HepG2 (cell line): Measurements from ENCODE around the gene ATP1A1. TPM values are rescaled to one million over a fixed set of nuclear protein-coding genes. Genes with fewer than 3 reads are reported as not detected.

Experiments used
- CHCHD3 ChIP-seq: sonication (generic); formaldehyde crosslinking; IDR thresholded peaks from 2 replicates; pipeline ENCODE4 v1.8.0; 2022; ENCODE audit warnings: mild to moderate bottlenecking, missing genetic modification reagents, moderate library complexity
- CREB1 ChIP-seq, 2 experiments: fragments of 450-650 bp in 1 of 2; IDR thresholded peaks; 2 replicates each; pipeline ENCODE4 v1.6.1; 2016 to 2017; ENCODE audit warnings: control low read depth in 1 of 2, mild to moderate bottlenecking in 1 of 2, missing compliant biosample characterization in 1 of 2, missing genetic modification characterization in 1 of 2
- ETV5 ChIP-seq: IDR thresholded peaks from 2 replicates; pipeline ENCODE4 v1.6.1; 2018; ENCODE audit warnings: missing biosample characterization, missing genetic modification reagents, inconsistent platforms, borderline replicate concordance
- FOSL2 ChIP-seq: sonication (generic); formaldehyde crosslinking; IDR thresholded peaks from 2 replicates; pipeline ENCODE4 v1.4.0; 2020; ENCODE audit warnings: missing genetic modification reagents
- JUNB ChIP-seq: sonication (generic); formaldehyde crosslinking; IDR thresholded peaks from 2 replicates; pipeline ENCODE4 v1.8.0; 2022; ENCODE audit warnings: missing genetic modification reagents, mild to moderate bottlenecking, borderline replicate concordance
- KAT7 ChIP-seq: IDR thresholded peaks from 2 replicates; pipeline ENCODE4 v1.6.1; 2018; ENCODE audit warnings: borderline replicate concordance, missing compliant biosample characterization
- SIX4 ChIP-seq: sonication (generic); formaldehyde crosslinking; IDR thresholded peaks from 2 replicates; pipeline ENCODE4 v1.4.0; 2020; ENCODE audit warnings: missing genetic modification reagents
- TEAD3 ChIP-seq: optimal IDR thresholded peaks from 2 replicates; pipeline ENCODE3; 2016; ENCODE audit warnings: borderline replicate concordance
- THAP11 ChIP-seq: IDR thresholded peaks from 2 replicates; pipeline ENCODE4 v1.6.1; 2016; ENCODE audit warnings: missing biosample characterization, missing genetic modification reagents
- ZBTB7B ChIP-seq: sonication (generic); formaldehyde crosslinking; IDR thresholded peaks from 2 replicates; pipeline ENCODE4 v1.4.0; 2020; ENCODE audit warnings: missing genetic modification reagents
- ZNF143 ChIP-seq: sonication (generic); formaldehyde crosslinking; IDR thresholded peaks from 2 replicates; pipeline ENCODE4 v1.4.0; 2020; ENCODE audit warnings: missing genetic modification reagents
- ZNF251 ChIP-seq: sonication (generic); formaldehyde crosslinking; IDR thresholded peaks from 2 replicates; pipeline ENCODE4 v1.9.0; 2021; ENCODE audit warnings: mild to moderate bottlenecking, missing genetic modification reagents
- ZNF543 ChIP-seq: sonication (generic); formaldehyde crosslinking; IDR thresholded peaks from 2 replicates; pipeline ENCODE4 v1.4.0; 2020; ENCODE audit warnings: mild to moderate bottlenecking, missing genetic modification reagents
- ZNF746 ChIP-seq: sonication (generic); formaldehyde crosslinking; IDR thresholded peaks from 2 replicates; pipeline ENCODE4 v1.8.0; 2022; ENCODE audit warnings: mild to moderate bottlenecking, missing genetic modification reagents
- ZSCAN21 ChIP-seq: sonication (generic); formaldehyde crosslinking; IDR thresholded peaks from 2 replicates; pipeline ENCODE4 v1.8.0; 2022; ENCODE audit warnings: mild to moderate bottlenecking, missing genetic modification reagents, moderate library complexity, borderline replicate concordance
- polyA plus RNA-seq, 8 experiments: library from polyadenylated mRNA; depleted of rRNA in 3 of 8; stranded (reverse) in 7 of 8; unstranded in 1 of 8; fragments of >200 nt; fragmentation: Illumina TruSeq in 4 of 8; extraction: Trizol in 4 of 8; gene quantifications; 2 replicates each; pipeline versions ENCODE4 v1.2.1 to v1.2.3, GENCODE V29; 2011 to 2016; ENCODE audit warnings: low read depth in 4 of 8, missing spikeins in 1 of 8, mixed read lengths in 1 of 8; ENCODE audit not compliant: insufficient read depth in 1 of 8
- total RNA-seq, 5 experiments: library from RNA; depleted of rRNA; stranded (reverse); fragments of >200 nt; fragmentation: Illumina TruSeq; extraction: Trizol; gene quantifications; 2 replicates each; pipeline ENCODE4 v1.2.3, GENCODE V29; 2016; ENCODE audit warnings: low read depth in 1 of 5
- TF ChIP-seq, protein P1 (sequence below): sonication (generic); formaldehyde crosslinking; IDR thresholded peaks from 2 replicates; pipeline ENCODE4 v1.4.0; 2020; ENCODE audit warnings: missing genetic modification reagents, mild to moderate bottlenecking, borderline replicate concordance
- TF ChIP-seq, protein P2 (sequence below): sonication (generic); formaldehyde crosslinking; IDR thresholded peaks from 2 replicates; pipeline ENCODE4 v1.5.1; 2020; ENCODE audit warnings: mild to moderate bottlenecking, missing genetic modification reagents, moderate library complexity
- TF ChIP-seq, protein P3 (sequence below): sonication (generic); formaldehyde crosslinking; IDR thresholded peaks from 2 replicates; pipeline ENCODE4 v1.4.0; 2020; ENCODE audit warnings: missing genetic modification reagents, borderline replicate concordance

Gene ATP1A1
- total and polyA plus RNA-seq, 2 of the 13 experiments (the other 11 are each of a cell fraction or from before 2014, with no cell fraction given), result 280 to 705 TPM

DNA sequence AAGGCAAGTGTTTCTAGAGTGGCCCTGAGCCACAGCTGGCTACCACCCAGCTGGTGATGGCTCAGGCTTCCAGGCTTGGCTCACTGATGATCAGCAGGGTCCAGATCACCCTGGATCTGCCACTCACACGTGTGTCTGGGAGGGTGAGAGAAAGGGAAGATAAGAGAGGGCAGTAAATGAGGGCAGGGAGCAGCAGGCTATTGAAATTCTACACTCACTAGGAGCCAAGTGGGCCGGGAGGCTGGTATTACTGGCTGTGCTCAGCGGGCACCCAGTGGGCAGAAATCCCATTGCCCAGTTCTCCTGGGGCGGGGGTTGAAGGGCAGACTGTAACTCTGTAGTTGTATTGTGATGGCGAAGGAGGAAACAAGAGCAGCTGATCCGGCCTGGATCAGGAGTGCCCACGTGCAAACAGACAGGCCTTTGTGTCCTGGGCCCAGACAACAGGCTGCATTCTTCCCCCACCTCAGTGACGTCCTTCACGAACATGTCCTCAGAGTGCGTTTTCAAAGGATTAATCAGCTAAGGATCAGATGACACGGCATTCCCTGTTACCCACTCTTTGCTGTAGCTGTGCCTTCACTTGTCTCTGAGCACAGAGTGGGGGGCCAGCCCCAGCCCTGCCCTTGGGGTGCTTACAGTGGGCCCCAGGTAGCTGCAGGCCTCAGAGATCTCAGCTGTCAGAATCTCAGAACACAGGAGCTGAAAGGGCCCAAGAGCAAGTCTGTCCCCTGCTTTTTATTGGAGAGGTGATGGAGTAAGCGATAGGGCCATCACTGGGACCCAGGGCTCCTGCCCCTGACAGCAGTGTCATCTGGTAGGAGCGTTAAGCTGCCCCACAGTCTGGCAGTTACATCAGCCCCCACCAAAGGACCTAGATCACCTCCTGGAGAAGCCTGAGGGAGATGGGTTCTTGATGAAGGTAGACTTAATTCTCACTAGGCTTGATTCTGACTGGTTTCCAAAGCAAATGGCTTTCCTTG lies 60.5 kb downstream of the ATP1A1 start (continued):
- TF ChIP-seq, protein P1, sequence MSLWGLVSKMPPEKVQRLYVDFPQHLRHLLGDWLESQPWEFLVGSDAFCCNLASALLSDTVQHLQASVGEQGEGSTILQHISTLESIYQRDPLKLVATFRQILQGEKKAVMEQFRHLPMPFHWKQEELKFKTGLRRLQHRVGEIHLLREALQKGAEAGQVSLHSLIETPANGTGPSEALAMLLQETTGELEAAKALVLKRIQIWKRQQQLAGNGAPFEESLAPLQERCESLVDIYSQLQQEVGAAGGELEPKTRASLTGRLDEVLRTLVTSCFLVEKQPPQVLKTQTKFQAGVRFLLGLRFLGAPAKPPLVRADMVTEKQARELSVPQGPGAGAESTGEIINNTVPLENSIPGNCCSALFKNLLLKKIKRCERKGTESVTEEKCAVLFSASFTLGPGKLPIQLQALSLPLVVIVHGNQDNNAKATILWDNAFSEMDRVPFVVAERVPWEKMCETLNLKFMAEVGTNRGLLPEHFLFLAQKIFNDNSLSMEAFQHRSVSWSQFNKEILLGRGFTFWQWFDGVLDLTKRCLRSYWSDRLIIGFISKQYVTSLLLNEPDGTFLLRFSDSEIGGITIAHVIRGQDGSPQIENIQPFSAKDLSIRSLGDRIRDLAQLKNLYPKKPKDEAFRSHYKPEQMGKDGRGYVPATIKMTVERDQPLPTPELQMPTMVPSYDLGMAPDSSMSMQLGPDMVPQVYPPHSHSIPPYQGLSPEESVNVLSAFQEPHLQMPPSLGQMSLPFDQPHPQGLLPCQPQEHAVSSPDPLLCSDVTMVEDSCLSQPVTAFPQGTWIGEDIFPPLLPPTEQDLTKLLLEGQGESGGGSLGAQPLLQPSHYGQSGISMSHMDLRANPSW (CRISPR knock-in tag), result no peak
- peak; percentile 32; the same call in 1 of the 2 replicates for TF ChIP-seq ZSCAN21
- no peak for TF ChIP-seq ZNF251 (CRISPR knock-in tag)
- no peak for TF ChIP-seq ZNF543 (CRISPR knock-in tag)
- 0 out of 2 replicates have a peak, but pooled peaks have one; percentile 39 for TF ChIP-seq THAP11 (CRISPR knock-in tag)
- peak; percentile 69 for TF ChIP-seq CREB1 (IDR thresholded peaks at IDR 0.05)
- TF ChIP-seq CREB1 (CRISPR knock-in tag; IDR thresholded peaks at IDR 0.05), result peak; percentile 58; the same call in 1 of the 2 replicates
- TF ChIP-seq ZNF143 (CRISPR knock-in tag), result no peak
- TF ChIP-seq ZNF746 (CRISPR knock-in tag), result no peak
- peak; percentile 79 for TF ChIP-seq FOSL2 (CRISPR knock-in tag)
- peak; percentile 76 for TF ChIP-seq TEAD3
- peak; percentile 92 for TF ChIP-seq SIX4
- no peak; the same call in 1 of the 2 replicates for TF ChIP-seq ETV5 (CRISPR knock-in tag)
- no peak for TF ChIP-seq JUNB (CRISPR knock-in tag)
- TF ChIP-seq, protein P2, sequence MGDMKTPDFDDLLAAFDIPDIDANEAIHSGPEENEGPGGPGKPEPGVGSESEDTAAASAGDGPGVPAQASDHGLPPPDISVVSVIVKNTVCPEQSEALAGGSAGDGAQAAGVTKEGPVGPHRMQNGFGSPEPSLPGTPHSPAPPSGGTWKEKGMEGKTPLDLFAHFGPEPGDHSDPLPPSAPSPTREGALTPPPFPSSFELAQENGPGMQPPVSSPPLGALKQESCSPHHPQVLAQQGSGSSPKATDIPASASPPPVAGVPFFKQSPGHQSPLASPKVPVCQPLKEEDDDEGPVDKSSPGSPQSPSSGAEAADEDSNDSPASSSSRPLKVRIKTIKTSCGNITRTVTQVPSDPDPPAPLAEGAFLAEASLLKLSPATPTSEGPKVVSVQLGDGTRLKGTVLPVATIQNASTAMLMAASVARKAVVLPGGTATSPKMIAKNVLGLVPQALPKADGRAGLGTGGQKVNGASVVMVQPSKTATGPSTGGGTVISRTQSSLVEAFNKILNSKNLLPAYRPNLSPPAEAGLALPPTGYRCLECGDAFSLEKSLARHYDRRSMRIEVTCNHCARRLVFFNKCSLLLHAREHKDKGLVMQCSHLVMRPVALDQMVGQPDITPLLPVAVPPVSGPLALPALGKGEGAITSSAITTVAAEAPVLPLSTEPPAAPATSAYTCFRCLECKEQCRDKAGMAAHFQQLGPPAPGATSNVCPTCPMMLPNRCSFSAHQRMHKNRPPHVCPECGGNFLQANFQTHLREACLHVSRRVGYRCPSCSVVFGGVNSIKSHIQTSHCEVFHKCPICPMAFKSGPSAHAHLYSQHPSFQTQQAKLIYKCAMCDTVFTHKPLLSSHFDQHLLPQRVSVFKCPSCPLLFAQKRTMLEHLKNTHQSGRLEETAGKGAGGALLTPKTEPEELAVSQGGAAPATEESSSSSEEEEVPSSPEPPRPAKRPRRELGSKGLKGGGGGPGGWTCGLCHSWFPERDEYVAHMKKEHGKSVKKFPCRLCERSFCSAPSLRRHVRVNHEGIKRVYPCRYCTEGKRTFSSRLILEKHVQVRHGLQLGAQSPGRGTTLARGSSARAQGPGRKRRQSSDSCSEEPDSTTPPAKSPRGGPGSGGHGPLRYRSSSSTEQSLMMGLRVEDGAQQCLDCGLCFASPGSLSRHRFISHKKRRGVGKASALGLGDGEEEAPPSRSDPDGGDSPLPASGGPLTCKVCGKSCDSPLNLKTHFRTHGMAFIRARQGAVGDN, result peak; percentile 98
- TF ChIP-seq KAT7, result 0 out of 2 replicates have a peak, but pooled peaks have one; percentile 40
- peak; percentile 57; the same call in 1 of the 2 replicates for TF ChIP-seq CHCHD3 (CRISPR knock-in tag)
- TF ChIP-seq, protein P3, sequence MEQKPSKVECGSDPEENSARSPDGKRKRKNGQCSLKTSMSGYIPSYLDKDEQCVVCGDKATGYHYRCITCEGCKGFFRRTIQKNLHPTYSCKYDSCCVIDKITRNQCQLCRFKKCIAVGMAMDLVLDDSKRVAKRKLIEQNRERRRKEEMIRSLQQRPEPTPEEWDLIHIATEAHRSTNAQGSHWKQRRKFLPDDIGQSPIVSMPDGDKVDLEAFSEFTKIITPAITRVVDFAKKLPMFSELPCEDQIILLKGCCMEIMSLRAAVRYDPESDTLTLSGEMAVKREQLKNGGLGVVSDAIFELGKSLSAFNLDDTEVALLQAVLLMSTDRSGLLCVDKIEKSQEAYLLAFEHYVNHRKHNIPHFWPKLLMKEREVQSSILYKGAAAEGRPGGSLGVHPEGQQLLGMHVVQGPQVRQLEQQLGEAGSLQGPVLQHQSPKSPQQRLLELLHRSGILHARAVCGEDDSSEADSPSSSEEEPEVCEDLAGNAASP (CRISPR knock-in tag), result peak; percentile 49; the same call in 1 of the 2 replicates
- 0 out of 2 replicates have a peak, but pooled peaks have one; percentile 23 for TF ChIP-seq ZBTB7B (CRISPR knock-in tag)
